Upper lobe of left lung (tissue), 6 donors: ENCODE data around the gene ADSS1. TPM values are rescaled to one million over a fixed set of nuclear protein-coding genes. Genes with fewer than 3 reads are reported as not detected.

Experiments used
- ATAC-seq, 2 donors: fragments of 200-7000 bp; cut with Tn5 transposase; one replicate each; pipeline ENCODE4 v1.9.1; 2022; ENCODE audit warnings: mild to moderate bottlenecking in 2 of 2, moderate library complexity in 2 of 2; ENCODE audit not compliant: low FRiP score in 2 of 2
- DNase-seq, 2 donors: peaks; one replicate each; pipeline ENCODE4 v3.0.0-alpha.2; 2019 to 2020
- H3K27ac ChIP-seq, 4 donors: fragments of 200-600 bp; sonication (generic); one replicate each; pipeline ENCODE4 v1.5.1; 2016 to 2019
- H3K27me3 ChIP-seq, 4 donors: fragments of 200-600 bp; sonication (generic); one replicate each; pipeline ENCODE4 v1.5.1; 2017 to 2019
- H3K36me3 ChIP-seq, 4 donors: fragments of 200-600 bp; sonication (generic); one replicate each; pipeline ENCODE4 v1.5.1; 2016 to 2019
- H3K4me1 ChIP-seq, 4 donors: fragments of 200-600 bp; sonication (generic); one replicate each; pipeline ENCODE4 v1.5.1; 2018 to 2019
- H3K4me3 ChIP-seq, 4 donors: fragments of 200-600 bp; sonication (generic); one replicate each; pipeline ENCODE4 v1.5.1; 2017 to 2019; ENCODE audit warnings: mild to moderate bottlenecking in 2 of 4, moderate library complexity in 1 of 4
- H3K9me3 ChIP-seq, 4 donors: fragments of 200-600 bp; sonication (generic); one replicate each; pipeline ENCODE4 v1.5.1; 2018 to 2019
- EP300 ChIP-seq, 4 donors: sonication (generic); formaldehyde crosslinking; IDR thresholded peaks; one replicate each; pipeline ENCODE4 v1.5.1; 2017; ENCODE audit warnings: antibody characterized with exemption in 4 of 4, control low read depth in 2 of 4
- POLR2A ChIP-seq, 4 donors: fragments of 450-650 bp; IDR thresholded peaks; one replicate each; pipeline ENCODE4 v1.5.1; 2016 to 2017; ENCODE audit warnings: antibody characterized with exemption in 4 of 4, mild to moderate bottlenecking in 2 of 4
- POLR2AphosphoS5 ChIP-seq, 2 donors: sonication (generic); formaldehyde crosslinking; IDR thresholded peaks; one replicate each; pipeline ENCODE4 v1.5.1; 2017; ENCODE audit warnings: antibody characterized with exemption in 2 of 2
- WGBS, 2 donors: methylation state at CpG; one replicate each; pipeline ENCODE4 v1.1.5; 2017 to 2018; 5-methylcytosine and 5-hydroxymethylcytosine counted together
- total RNA-seq, 6 donors: library from RNA; depleted of rRNA in 4 of 6; stranded (reverse); fragments of >200 nt in 4 of 6; gene quantifications; one replicate each; pipeline versions ENCODE4 v1.1.0 to v1.2.1, GENCODE V29; 2016 to 2021
- TF ChIP-seq, protein P1 (sequence below), 6 experiments: fragments of 450-650 bp in 4 of 6; fragments of 200-600 bp in 2 of 6; sonication (generic) in 2 of 6; IDR thresholded peaks; one replicate each; pipeline ENCODE4 v1.5.1; 2016 to 2019; ENCODE audit warnings: antibody characterized with exemption in 6 of 6
- donor health status: DM: no; HTN: no; CAD: no; lungs with moderate emphysema.
- donor health status: DM: no; HTN: yes; CAD: no; lungs with severe emphysema.

ADSS1 gene
- total RNA-seq, 6 donors from 2014 or later = 4.9 to 34.6 (median 6.2) TPM

DNA sequence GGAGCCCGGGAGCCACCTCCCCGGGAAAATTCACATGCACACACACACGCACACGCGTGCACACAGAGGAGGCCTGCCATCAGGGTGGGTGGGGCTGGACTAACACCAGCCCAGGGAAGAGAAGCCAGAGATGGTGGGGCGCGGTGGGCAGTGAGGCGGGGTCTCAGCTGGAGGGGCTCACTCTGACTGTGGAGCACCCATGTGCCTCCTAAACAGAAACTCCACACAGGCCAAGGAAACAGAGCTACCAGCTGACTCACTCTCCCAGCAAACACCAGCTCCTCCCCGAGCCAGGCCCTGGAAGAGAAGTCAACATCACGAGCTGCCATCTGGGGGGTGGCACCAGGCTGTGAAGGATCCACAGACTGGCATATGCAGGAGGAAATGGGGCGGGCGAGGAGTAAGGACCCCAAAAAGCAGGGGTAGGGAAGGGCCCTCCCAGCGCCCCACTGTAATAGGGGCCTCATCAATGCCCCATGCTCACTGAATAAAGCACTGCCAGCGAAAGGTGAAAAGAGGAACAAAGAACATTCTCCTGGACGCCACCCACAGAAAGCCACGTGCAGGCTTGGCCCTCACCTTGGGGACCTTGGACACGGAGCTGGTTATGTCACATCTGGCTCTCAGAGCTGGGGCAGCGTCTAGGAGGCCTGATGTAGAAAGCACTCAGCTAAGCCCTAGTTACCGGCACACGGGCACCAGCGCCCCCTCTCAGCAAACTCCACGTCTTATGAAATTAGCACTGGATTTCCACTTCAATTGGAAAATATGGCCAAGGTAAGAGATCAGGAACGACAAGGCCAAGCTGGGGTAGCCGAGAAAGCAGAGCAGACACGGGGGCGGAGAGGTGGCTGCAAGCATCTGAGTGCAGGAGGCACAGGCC lies 43.0 kb upstream of the ADSS1 start:
- Histone ChIP-seq H3K27me3 (no peaks in the 10 kb centered on the region), H3K9me3 (no peaks in the 10 kb centered on the region), H3K36me3 (no peaks in the 10 kb centered on the region), H3K27ac (peak overlapping the region; percentile 75 to 93 (median 82)), H3K4me3 (peak overlapping the region in 2 of 4 donors; percentile 11 to 31), H3K4me1 (peaks cover 53 to 59% (median 57%) of the 10 kb centered on the region in 4 donors)
- TF ChIP-seq, protein P1, sequence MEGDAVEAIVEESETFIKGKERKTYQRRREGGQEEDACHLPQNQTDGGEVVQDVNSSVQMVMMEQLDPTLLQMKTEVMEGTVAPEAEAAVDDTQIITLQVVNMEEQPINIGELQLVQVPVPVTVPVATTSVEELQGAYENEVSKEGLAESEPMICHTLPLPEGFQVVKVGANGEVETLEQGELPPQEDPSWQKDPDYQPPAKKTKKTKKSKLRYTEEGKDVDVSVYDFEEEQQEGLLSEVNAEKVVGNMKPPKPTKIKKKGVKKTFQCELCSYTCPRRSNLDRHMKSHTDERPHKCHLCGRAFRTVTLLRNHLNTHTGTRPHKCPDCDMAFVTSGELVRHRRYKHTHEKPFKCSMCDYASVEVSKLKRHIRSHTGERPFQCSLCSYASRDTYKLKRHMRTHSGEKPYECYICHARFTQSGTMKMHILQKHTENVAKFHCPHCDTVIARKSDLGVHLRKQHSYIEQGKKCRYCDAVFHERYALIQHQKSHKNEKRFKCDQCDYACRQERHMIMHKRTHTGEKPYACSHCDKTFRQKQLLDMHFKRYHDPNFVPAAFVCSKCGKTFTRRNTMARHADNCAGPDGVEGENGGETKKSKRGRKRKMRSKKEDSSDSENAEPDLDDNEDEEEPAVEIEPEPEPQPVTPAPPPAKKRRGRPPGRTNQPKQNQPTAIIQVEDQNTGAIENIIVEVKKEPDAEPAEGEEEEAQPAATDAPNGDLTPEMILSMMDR (IDR thresholded peaks at IDR 0.05) = peak in 1 of 6 experiments; percentile 8
- no peak for TF ChIP-seq EP300 (IDR thresholded peaks at IDR 0.05)
- TF ChIP-seq POLR2AphosphoS5 (IDR thresholded peaks at IDR 0.05) = peak in 1 of 2 donors; percentile 11
- TF ChIP-seq POLR2A (IDR thresholded peaks at IDR 0.05) = peak in 1 of 4 donors; percentile 22
- 46 to 60% methylated on average over 19 to 26 of the region's 26 CpGs for WGBS, 2 donors
- DNase-seq (peak; percentile 52 to 81), ATAC-seq (peak; percentile 2 to 26)

GRCh38 chr14:104681689-104682074 lies 42.3 kb upstream of the ADSS1 start:
- Histone ChIP-seq H3K27me3 (no peaks in the 10 kb centered on the region), H3K4me3 (peak overlapping the region in 3 of 4 donors; percentile 9 to 31 (median 11)), H3K36me3 (no peaks in the 10 kb centered on the region), H3K27ac (peak overlapping the region; percentile 75 to 93 (median 82)), H3K9me3 (no peaks in the 10 kb centered on the region), H3K4me1 (peaks cover 52 to 60% (median 56%) of the 10 kb centered on the region in 4 donors)
- WGBS, 2 donors = 30 to 54% methylated on average over 2 to 11 of the region's 11 CpGs
- peak; percentile 79 to 82 for DNase-seq
- peak; percentile 2 to 50 for ATAC-seq
- peak; percentile 32 to 69 for TF ChIP-seq POLR2AphosphoS5 (IDR thresholded peaks at IDR 0.05)
- TF ChIP-seq, protein P1 (IDR thresholded peaks at IDR 0.05) = no peak

DNA sequence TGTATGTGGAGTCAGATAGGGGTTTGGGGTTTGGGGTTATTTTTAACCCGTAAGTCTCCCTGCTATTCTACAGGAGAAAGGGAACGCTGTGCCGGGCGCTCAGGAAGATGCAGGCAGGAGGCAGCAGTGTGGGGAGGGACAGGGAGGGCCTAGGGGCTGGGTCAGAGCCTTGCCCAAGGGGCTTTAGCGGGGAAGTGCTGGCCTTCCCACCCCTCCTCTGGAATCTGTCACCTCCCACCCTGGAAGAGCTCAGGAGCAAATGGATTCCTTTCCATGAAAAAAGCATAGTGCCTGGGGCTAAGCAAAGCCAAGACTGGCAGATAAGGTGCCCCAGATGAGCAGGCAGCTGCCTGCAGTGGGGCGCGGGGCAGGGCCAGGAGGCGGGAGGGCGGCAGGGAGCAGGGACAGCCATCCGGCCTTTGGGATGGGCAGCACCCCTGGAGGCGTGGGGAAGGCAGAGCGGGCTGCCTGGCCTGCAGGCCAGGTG lies 41.9 kb upstream of the ADSS1 start:
- H3K27me3 ChIP-seq = no peaks in the 10 kb centered on the region
- H3K4me3 ChIP-seq = peak overlapping the region in 3 of 4 donors; percentile 9 to 31 (median 11)
- no peak for ATAC-seq
- H3K36me3 ChIP-seq = no peaks in the 10 kb centered on the region
- TF ChIP-seq, protein P1 (IDR thresholded peaks at IDR 0.05) = no peak
- TF ChIP-seq POLR2AphosphoS5 (IDR thresholded peaks at IDR 0.05) = no peak
- TF ChIP-seq POLR2A (IDR thresholded peaks at IDR 0.05) = no peak
- TF ChIP-seq EP300 (IDR thresholded peaks at IDR 0.05) = no peak
- H3K9me3 ChIP-seq = no peaks in the 10 kb centered on the region
- peak in 1 of 2 donors; percentile 74 for DNase-seq
- H3K27ac ChIP-seq = peak overlapping the region; percentile 75 to 93 (median 82)
- H3K4me1 ChIP-seq = peaks cover 51 to 60% (median 54%) of the 10 kb centered on the region in 4 donors
- 61 to 70% methylated on average over 12 of the region's 12 CpGs for WGBS, 2 donors

- peak in 1 of 2 donors; percentile 53 for DNase-seq
- Histone ChIP-seq H3K4me1 (peaks cover 54 to 60% (median 57%) of the 10 kb centered on the region in 4 donors), H3K27ac (no peak overlapping the region), H3K9me3 (no peaks in the 10 kb centered on the region), H3K4me3 (no peak overlapping the region), H3K36me3 (no peaks in the 10 kb centered on the region), H3K27me3 (no peaks in the 10 kb centered on the region)
- WGBS, 2 donors = 88 to 94% methylated on average over 19 to 22 of the region's 22 CpGs
- TF ChIP-seq POLR2A (IDR thresholded peaks at IDR 0.05) (no peak), POLR2AphosphoS5 (IDR thresholded peaks at IDR 0.05) (no peak)
- TF ChIP-seq, protein P1 (IDR thresholded peaks at IDR 0.05) = no peak
- ATAC-seq = no peak
These were observed 40.2 kb upstream of the ADSS1 start for GRCh38 chr14:104683653-104684448.
